BJ (cell line): ENCODE results near the gene CLEC16A. TPM values are rescaled to one million over a fixed set of nuclear protein-coding genes. Genes with fewer than 3 reads are reported as not detected.

Experiments used
- CTCF ChIA-PET: fragments of 350-600 bp; formaldehyde crosslinking; extraction: SDS; loops from one replicate; lab custom pipeline; 2021; ENCODE audit warnings: antibody characterized with exemption, inconsistent platforms; lab: Yijun Ruan, JAX
- POLR2A ChIA-PET: fragments of 300-600 bp; sonication (Branson Sonifier 250); formaldehyde crosslinking; extraction: SDS; loops from one replicate; lab custom pipeline; 2021; ENCODE audit warnings: antibody characterized with exemption; lab: Charles Lee
- DNase-seq: peaks from one replicate; pipeline ENCODE4 v3.0.0-alpha.2; 2011; ENCODE audit warnings: low read depth
- H3K27me3 ChIP-seq: 2 replicates; pipeline ENCODE4 v1.6.0; 2011; ENCODE audit warnings: low read length; ENCODE audit not compliant: control insufficient read depth, insufficient read depth
- H3K36me3 ChIP-seq: 2 replicates; pipeline ENCODE4 v1.5.1; 2011; ENCODE audit warnings: low read length; ENCODE audit not compliant: control insufficient read depth, insufficient read depth
- H3K4me3 ChIP-seq: 2 replicates; pipeline ENCODE4 v1.5.1; 2011; ENCODE audit warnings: low read depth, mild to moderate bottlenecking, control low read depth, low read length
- CTCF ChIP-seq: IDR thresholded peaks from 2 replicates; pipeline ENCODE4 v1.5.1; 2011; ENCODE audit warnings: low read depth, mild to moderate bottlenecking, control low read depth, inconsistent platforms, low read length, moderate library complexity; ENCODE audit not compliant: insufficient read depth
- polyA plus RNA-seq: library from polyadenylated mRNA; depleted of rRNA; stranded (reverse); fragments of >200 nt; gene quantifications from 2 replicates; pipeline ENCODE4 v1.2.3, GENCODE V29; 2011

Gene CLEC16A
- polyA plus RNA-seq, 1 experiment: 8.7 TPM

GRCh38 chr16:10967986-10968385 lies 23.6 kb downstream of the CLEC16A start:
- ChIA-PET CTCF (interaction anchor here (1.0 to 11.2 kb wide), 6 partner anchors 8 to 428 kb away, joined by 3 to 209 read pairs (median 4); partner anchors contain the start of gene SOCS1), POLR2A (no interaction called here)
- no peak for TF ChIP-seq CTCF
- no peaks in the 10 kb centered on the region for H3K27me3 ChIP-seq
- no peak for DNase-seq
- no peak overlapping the region for H3K4me3 ChIP-seq
- H3K36me3 ChIP-seq: peaks cover 3% of the 10 kb centered on the region

- ChIA-PET CTCF (interaction anchor here (1.6 to 11.2 kb wide), 3 partner anchors 16 to 410 kb away, joined by 4 to 209 read pairs (median 4); partner anchors contain the start of gene SOCS1), POLR2A (no interaction called here)
- DNase-seq: no peak
- TF ChIP-seq CTCF: 0 out of 2 replicates have a peak, but pooled peaks have one; percentile 6
- Histone ChIP-seq H3K36me3 (peaks cover 2% of the 10 kb centered on the region), H3K4me3 (no peak overlapping the region), H3K27me3 (no peaks in the 10 kb centered on the region)
Measured at GRCh38 chr16:10968498-10968897, 24.1 kb downstream of the CLEC16A start.

GRCh38 chr16:10969615-10970014 lies 25.3 kb downstream of the CLEC16A start:
- POLR2A ChIA-PET: no interaction called here
- no peak for DNase-seq
- CTCF ChIA-PET: interaction anchor here (0.6 to 11.2 kb wide), 4 partner anchors 15 to 387 kb away, joined by 3 to 209 read pairs (median 4); partner anchors contain the start of gene SOCS1
- Histone ChIP-seq H3K4me3 (no peak overlapping the region), H3K36me3 (peaks cover 4% of the 10 kb centered on the region), H3K27me3 (no peaks in the 10 kb centered on the region)
- no peak for TF ChIP-seq CTCF

GRCh38 chr16:10970065-10970464 lies 25.7 kb downstream of the CLEC16A start:
- no peaks in the 10 kb centered on the region for H3K27me3 ChIP-seq
- no peak overlapping the region for H3K4me3 ChIP-seq
- no peak for TF ChIP-seq CTCF
- no peak for DNase-seq
- CTCF ChIA-PET: interaction anchor here (0.6 to 11.2 kb wide), 5 partner anchors 15 to 386 kb away, joined by 3 to 209 read pairs (median 4); partner anchors contain the start of gene SOCS1
- POLR2A ChIA-PET: no interaction called here
- H3K36me3 ChIP-seq: peaks cover 4% of the 10 kb centered on the region

GRCh38 chr16:10971560-10971961 lies 27.2 kb downstream of the CLEC16A start:
- no peak overlapping the region for H3K4me3 ChIP-seq
- peaks cover 4% of the 10 kb centered on the region for H3K36me3 ChIP-seq
- CTCF ChIA-PET: interaction anchor here (0.7 to 11.2 kb wide), 9 partner anchors 12 to 434 kb away, joined by 3 to 209 read pairs (median 4); partner anchors contain the start of gene SOCS1
- DNase-seq: peak; percentile 79
- POLR2A ChIA-PET: interaction anchor here (0.6 kb wide), 1 partner anchor 129 kb away, joined by 4 read pairs; no protein-coding TSS in a partner anchor
- TF ChIP-seq CTCF: peak; percentile 67
- no peaks in the 10 kb centered on the region for H3K27me3 ChIP-seq
